ENCODE measurements around the gene MMD2.

Gene MMD2

GRCh38 chr7:4871930-4872675 is 86.9 kb downstream of the MMD2 start:
- no peak for TF ChIP-seq CTCF (IDR thresholded peaks at IDR 0.05; ENCODE audit: low read depth, low read length, missing control alignments)
- no peak overlapping the region for H3K4me3 ChIP-seq (replicated peaks; ENCODE audit: low read depth, low read length)
- no peak for DNase-seq (ENCODE audit: extremely low read depth, low read depth)

- DNase-seq (ENCODE audit: extremely low read depth, low read depth) = no peak
- H3K4me3 ChIP-seq (replicated peaks; ENCODE audit: low read depth, low read length) = no peak overlapping the region
- no peak for TF ChIP-seq CTCF (IDR thresholded peaks at IDR 0.05; ENCODE audit: low read depth, low read length, missing control alignments)
These were observed 87.8 kb downstream of the MMD2 start for GRCh38 chr7:4871056-4871680.

- no peak for DNase-seq (ENCODE audit: extremely low read depth, low read depth)
- TF ChIP-seq CTCF (IDR thresholded peaks at IDR 0.05; ENCODE audit: low read depth, low read length, missing control alignments) = no peak
- no peak overlapping the region for H3K4me3 ChIP-seq (replicated peaks; ENCODE audit: low read depth, low read length)
These were observed 90.5 kb downstream of the MMD2 start for GRCh38 chr7:4868493-4868892.

- no peak for DNase-seq (ENCODE audit: extremely low read depth, low read depth)
- H3K4me3 ChIP-seq (replicated peaks; ENCODE audit: low read depth, low read length) = no peak overlapping the region
- TF ChIP-seq CTCF (IDR thresholded peaks at IDR 0.05; ENCODE audit: low read depth, low read length, missing control alignments) = no peak
These were observed 92.2 kb downstream of the MMD2 start for GRCh38 chr7:4866528-4867496.

GRCh38 chr7:4862156-4862555 is 96.8 kb downstream of the MMD2 start:
- no peak for DNase-seq (ENCODE audit: extremely low read depth, low read depth)
- TF ChIP-seq CTCF (IDR thresholded peaks at IDR 0.05; ENCODE audit: low read depth, low read length, missing control alignments) = no peak
- H3K4me3 ChIP-seq (replicated peaks; ENCODE audit: low read depth, low read length) = no peak overlapping the region

GRCh38 chr7:4861673-4862072 is 97.3 kb downstream of the MMD2 start, which contains the start of gene PAPOLB:
Gene PAPOLB (minus strand): TSS chr7:4862030. CDS start chr7:4861810, 220 bp downstream.
- no peak for DNase-seq (ENCODE audit: extremely low read depth, low read depth)
- peak within 1 kb of the TSS; percentile 23 for H3K4me3 ChIP-seq (replicated peaks; ENCODE audit: low read depth, low read length)
- no peak for TF ChIP-seq CTCF (IDR thresholded peaks at IDR 0.05; ENCODE audit: low read depth, low read length, missing control alignments)

All from HFF-Myc (cell line).